ENCODE data around the gene PREX1. TPM values are rescaled to one million over a fixed set of nuclear protein-coding genes. Genes with fewer than 3 reads are reported as not detected.

The PREX1 gene
- total and polyA plus RNA-seq, 2 of the 4 experiments (the other 2 are of a cell fraction) = 0.67 to 0.72 TPM

DNA sequence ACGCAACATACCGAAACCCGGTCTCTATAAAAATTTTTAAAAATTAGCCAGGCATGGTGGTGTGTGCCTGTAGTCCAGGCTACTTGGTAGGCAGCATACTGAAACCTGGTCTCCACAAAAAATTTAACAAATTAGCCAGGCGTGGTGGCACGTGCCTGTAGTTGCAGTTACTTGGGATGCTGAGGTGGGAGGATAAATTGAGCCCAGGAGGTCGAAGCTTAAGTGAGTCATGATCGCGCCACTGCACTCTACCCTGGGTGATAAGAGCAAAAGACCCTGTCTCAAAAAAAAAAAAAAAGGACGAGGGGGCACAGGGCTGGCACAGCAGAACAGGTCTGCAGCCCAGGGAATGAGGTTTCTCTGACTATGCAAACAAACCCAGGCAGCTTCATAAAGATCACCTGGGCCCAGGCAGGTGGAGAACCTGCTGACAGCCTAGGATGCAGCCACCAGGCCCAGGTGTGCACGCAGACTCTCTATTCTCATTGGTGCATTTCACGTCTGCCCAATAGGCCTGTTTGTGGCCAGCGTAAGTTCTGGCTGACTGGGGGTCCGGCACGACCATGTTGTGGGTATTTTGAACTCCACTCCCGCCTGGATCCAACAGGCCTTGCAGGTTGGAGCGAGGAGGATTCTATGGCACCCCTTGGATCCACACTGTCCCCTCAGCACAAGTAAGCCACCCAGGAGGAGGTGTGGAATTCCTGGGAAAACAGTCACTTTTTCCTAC, 204.5 kb downstream of the PREX1 start:
- DNase-seq = no peak
- no peak overlapping the region for H2BK120ac ChIP-seq (ENCODE audit: low read depth, low read length)
- H4K91ac ChIP-seq (ENCODE audit: insufficient read depth, low read depth, low read length) = no peak overlapping the region
- no peak overlapping the region for H2BK15ac ChIP-seq (ENCODE audit: low read depth, low read length)
- no peak overlapping the region for H4K8ac ChIP-seq (ENCODE audit: low read depth in 2 of 2, low read length in 2 of 2)
- dilution Hi-C loops (cut with HindIII; ENCODE audit: low sequenced_read_pairs, unreplicated experiment) = no loop called here
- no peak overlapping the region for H2BK20ac ChIP-seq (ENCODE audit: low read depth, low read length)
- no peak overlapping the region for H3K56ac ChIP-seq (ENCODE audit: extremely low read depth, insufficient read depth, low read length)
- no peak overlapping the region for H3K4me2 ChIP-seq (ENCODE audit: low read depth, low read length)
- H3K9me3 ChIP-seq (ENCODE audit: control insufficient read depth, insufficient read depth, low read length) = no peaks in the 10 kb centered on the region
- no peak overlapping the region for H2BK5ac ChIP-seq (ENCODE audit: low read depth, low read length, poor library complexity, severe bottlenecking)
- H3K27me3 ChIP-seq (ENCODE audit: control insufficient read depth, insufficient read depth, low read length) = peaks cover 8% of the 10 kb centered on the region; the same call in 1 of the 2 replicates
- no peak overlapping the region for H3K27ac ChIP-seq (ENCODE audit: insufficient read depth, low read length)
- H2AK9ac ChIP-seq (replicated peaks; ENCODE audit: low read depth, low read length, poor library complexity) = no peak overlapping the region
- no peaks in the 10 kb centered on the region for H3K4me1 ChIP-seq (ENCODE audit: control insufficient read depth, insufficient read depth, low read length)
- ATAC-seq (ENCODE audit: low read depth) = no peak
- no peaks in the 10 kb centered on the region for H4K20me1 ChIP-seq (ENCODE audit: insufficient read depth, low read length)
- H2AFZ ChIP-seq (replicated peaks; ENCODE audit: low read length, poor library complexity) = no peak overlapping the region
- no peak overlapping the region for H2AK5ac ChIP-seq (ENCODE audit: low read depth, low read length)
- POLR2A ChIA-PET (ENCODE audit: unreplicated experiment) = no interaction called here
- H3K18ac ChIP-seq (ENCODE audit: low read depth, low read length) = no peak overlapping the region
- H3K79me1 ChIP-seq (ENCODE audit: low read depth in 1 of 2, low read length in 2 of 2) = no peaks in the 10 kb centered on the region
- H3K4ac ChIP-seq (ENCODE audit: low read depth, low read length) = no peak overlapping the region
- 79% methylated on average over 3 of the region's 16 CpGs; no CpG with 5 or more reads in 1 of the 2 experiments for WGBS, 2 experiments (ENCODE audit: extremely low coverage in 2 of 2, insufficient read length in 1 of 2)
- H3K9me1 ChIP-seq (ENCODE audit: insufficient read depth, low read length) = no peaks in the 10 kb centered on the region
- H4K5ac ChIP-seq (ENCODE audit: low read depth, low read length) = no peak overlapping the region
- TF ChIP-seq, protein P1, sequence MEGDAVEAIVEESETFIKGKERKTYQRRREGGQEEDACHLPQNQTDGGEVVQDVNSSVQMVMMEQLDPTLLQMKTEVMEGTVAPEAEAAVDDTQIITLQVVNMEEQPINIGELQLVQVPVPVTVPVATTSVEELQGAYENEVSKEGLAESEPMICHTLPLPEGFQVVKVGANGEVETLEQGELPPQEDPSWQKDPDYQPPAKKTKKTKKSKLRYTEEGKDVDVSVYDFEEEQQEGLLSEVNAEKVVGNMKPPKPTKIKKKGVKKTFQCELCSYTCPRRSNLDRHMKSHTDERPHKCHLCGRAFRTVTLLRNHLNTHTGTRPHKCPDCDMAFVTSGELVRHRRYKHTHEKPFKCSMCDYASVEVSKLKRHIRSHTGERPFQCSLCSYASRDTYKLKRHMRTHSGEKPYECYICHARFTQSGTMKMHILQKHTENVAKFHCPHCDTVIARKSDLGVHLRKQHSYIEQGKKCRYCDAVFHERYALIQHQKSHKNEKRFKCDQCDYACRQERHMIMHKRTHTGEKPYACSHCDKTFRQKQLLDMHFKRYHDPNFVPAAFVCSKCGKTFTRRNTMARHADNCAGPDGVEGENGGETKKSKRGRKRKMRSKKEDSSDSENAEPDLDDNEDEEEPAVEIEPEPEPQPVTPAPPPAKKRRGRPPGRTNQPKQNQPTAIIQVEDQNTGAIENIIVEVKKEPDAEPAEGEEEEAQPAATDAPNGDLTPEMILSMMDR (conservative IDR thresholded peaks at IDR 0.05; ENCODE audit: low read depth, low read length) = no peak
- TF ChIP-seq MAZ (IDR thresholded peaks at IDR 0.05; ENCODE audit: borderline replicate concordance, low read depth, low read length) (no peak), BHLHE40 (IDR thresholded peaks at IDR 0.05; ENCODE audit: low read depth, low read length) (no peak), MXI1 (IDR thresholded peaks at IDR 0.05; ENCODE audit: borderline replicate concordance, low read depth, low read length) (no peak), POLR2A (IDR thresholded peaks at IDR 0.05; ENCODE audit: low read depth, low read length) (no peak), MAFK (IDR thresholded peaks at IDR 0.05; ENCODE audit: low read depth, low read length) (no peak), NFE2L2 (IDR thresholded peaks at IDR 0.05; ENCODE audit: low read depth, low read length) (no peak), CHD1 (IDR thresholded peaks at IDR 0.05; ENCODE audit: low read depth, low read length) (no peak), RCOR1 (IDR thresholded peaks at IDR 0.05; ENCODE audit: insufficient replicate concordance, low read length) (no peak)
- H3K9ac ChIP-seq (ENCODE audit: low read depth, low read length) = no peak overlapping the region
- BruUV-seq (replicated peaks) = no TSS peak
- CTCF ChIA-PET = no interaction called here
- no peak overlapping the region for H3K23ac ChIP-seq (ENCODE audit: low read depth, low read length)
- no peak overlapping the region for H3K14ac ChIP-seq (replicated peaks; ENCODE audit: low read depth, low read length)
- in situ Hi-C loops (cut with MboI; ENCODE audit: low sequenced_read_pairs) = loop anchor here (5.0 kb wide), 1 partner anchor 841 kb away; no protein-coding TSS in a partner anchor
- intact Hi-C loops (cut with micrococcal nuclease) = loop anchor here (5.0 kb wide), 1 partner anchor 326 kb away; no protein-coding TSS in a partner anchor
- H3K4me3 ChIP-seq (ENCODE audit: insufficient read depth, low read depth, low read length) = no peak overlapping the region
- no peaks in the 10 kb centered on the region for H3K36me3 ChIP-seq (ENCODE audit: control insufficient read depth, insufficient read depth, low read length)
